Rectal smooth muscle tissue (tissue), 1 donor: ENCODE data around the gene GPANK1.

Experiments
- H3K27ac ChIP-seq: one replicate; pipeline ENCODE4 v1.7.0; 2013; ENCODE audit warnings: low read depth, low read length, inconsistent platforms
- H3K27me3 ChIP-seq: one replicate; pipeline ENCODE4 v1.7.0; 2013; ENCODE audit warnings: low read length; ENCODE audit not compliant: control insufficient read depth, insufficient read depth
- H3K36me3 ChIP-seq: one replicate; pipeline ENCODE4 v1.7.0; 2013; ENCODE audit warnings: low read length; ENCODE audit not compliant: control insufficient read depth, insufficient read depth
- H3K4me1 ChIP-seq: one replicate; pipeline ENCODE4 v1.7.0; 2013; ENCODE audit warnings: low read length; ENCODE audit not compliant: control insufficient read depth, insufficient read depth
- H3K4me3 ChIP-seq: one replicate; pipeline ENCODE4 v1.7.0; 2013; ENCODE audit warnings: low read length
- H3K9ac ChIP-seq: one replicate; pipeline ENCODE4 v1.7.0; 2013; ENCODE audit warnings: low read length

Gene GPANK1

DNA sequence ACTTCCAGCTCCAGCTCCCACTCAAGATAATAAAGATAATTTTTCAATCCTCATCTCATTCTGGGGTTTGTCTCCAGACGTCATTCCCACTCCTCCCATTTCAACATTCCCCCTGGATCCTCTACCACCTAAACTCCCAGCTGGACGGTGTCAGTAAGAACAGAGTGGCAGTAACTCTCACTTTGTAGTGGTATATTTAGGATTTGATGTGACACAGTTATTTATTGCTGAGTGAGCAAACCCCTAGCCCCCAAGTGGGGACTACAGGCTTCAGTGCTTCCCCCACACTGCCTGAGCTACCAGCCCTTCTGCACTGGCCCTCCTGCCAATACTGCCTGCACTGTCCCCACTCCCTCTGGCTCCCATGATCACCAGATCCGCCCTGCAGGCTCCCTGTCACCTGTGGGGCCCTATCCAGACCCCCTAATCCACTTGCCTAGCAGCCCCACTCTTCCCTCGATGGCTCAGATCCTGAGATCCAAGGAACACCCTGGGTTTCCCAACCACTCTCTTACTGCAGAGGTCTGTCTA lies 6.6 kb downstream of the GPANK1 start:
- Histone ChIP-seq H3K9ac (peak overlapping the region; percentile 33), H3K4me3 (no peak overlapping the region), H3K27me3 (no peaks in the 10 kb centered on the region), H3K36me3 (peaks cover 8% of the 10 kb centered on the region), H3K4me1 (peaks cover 17% of the 10 kb centered on the region), H3K27ac (no peak overlapping the region)

- Histone ChIP-seq H3K9ac (no peak overlapping the region), H3K27ac (no peak overlapping the region), H3K4me3 (no peak overlapping the region), H3K27me3 (no peaks in the 10 kb centered on the region), H3K36me3 (peaks cover 8% of the 10 kb centered on the region), H3K4me1 (peaks cover 16% of the 10 kb centered on the region)
Observed at GRCh38 chr6:31657406-31658157, 7.2 kb downstream of the GPANK1 start.

GRCh38 chr6:31655349-31656237 lies 9.2 kb downstream of the GPANK1 start, which contains the start of gene APOM:
Gene APOM, plus strand, starts transcription at chr6:31655894. Its CDS starts 73 bp downstream, at chr6:31655967.
- H3K36me3 ChIP-seq, result peaks cover 8% of the 10 kb centered on the region
- H3K27me3 ChIP-seq, result no peaks in the 10 kb centered on the region
- H3K4me1 ChIP-seq, result peaks cover 22% of the 10 kb centered on the region
- no peak within 1 kb of the TSS for H3K27ac ChIP-seq
- H3K9ac ChIP-seq, result no peak within 1 kb of the TSS
- H3K4me3 ChIP-seq, result no peak within 1 kb of the TSS

DNA sequence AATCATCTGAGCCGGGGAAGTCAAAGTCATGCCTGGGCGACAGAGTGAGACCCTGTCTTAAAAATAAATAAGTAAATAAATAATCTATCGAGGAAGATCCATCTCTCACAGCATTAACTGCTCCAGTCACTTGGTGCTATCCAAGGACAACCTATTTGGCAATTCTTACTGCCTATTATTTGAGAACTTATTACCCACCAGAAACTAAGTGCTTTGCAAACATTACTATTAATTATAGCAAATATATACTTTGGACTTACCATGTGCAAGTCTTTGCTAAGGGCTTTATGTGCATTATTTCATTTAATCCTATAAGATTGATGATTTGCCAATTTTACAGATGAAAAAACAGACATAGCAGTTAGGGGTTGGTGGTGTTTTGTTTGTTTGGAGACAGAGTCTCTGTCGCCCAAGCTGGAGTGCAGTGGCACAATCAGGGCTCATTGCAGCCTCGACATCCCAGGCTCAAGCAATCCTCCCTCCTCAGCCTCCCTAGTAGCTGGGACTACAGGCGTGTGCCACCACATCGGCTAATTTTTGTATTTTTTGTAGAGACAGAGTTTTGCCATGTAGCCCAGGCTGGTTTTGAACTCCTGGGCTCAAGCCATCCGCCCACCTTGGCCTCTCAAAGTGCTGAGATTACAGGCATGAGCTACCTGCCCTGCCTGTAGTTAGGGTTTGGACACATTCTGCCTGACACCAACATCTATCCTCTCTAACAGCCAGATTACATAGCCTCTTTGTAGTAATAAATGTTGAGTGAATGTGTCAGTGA lies 10.0 kb downstream of the GPANK1 start:
- Histone ChIP-seq H3K27me3 (no peaks in the 10 kb centered on the region), H3K9ac (no peak overlapping the region), H3K36me3 (peaks cover 8% of the 10 kb centered on the region), H3K4me3 (no peak overlapping the region), H3K27ac (no peak overlapping the region), H3K4me1 (peaks cover 19% of the 10 kb centered on the region)

GRCh38 chr6:31652925-31653724 lies 11.7 kb downstream of the GPANK1 start:
- H3K4me3 ChIP-seq, result peak overlapping the region; percentile 98
- peaks cover 6% of the 10 kb centered on the region for H3K4me1 ChIP-seq
- peak overlapping the region; percentile 96 for H3K27ac ChIP-seq
- peaks cover 20% of the 10 kb centered on the region for H3K36me3 ChIP-seq
- H3K27me3 ChIP-seq, result no peaks in the 10 kb centered on the region
- peak overlapping the region; percentile 83 for H3K9ac ChIP-seq

DNA sequence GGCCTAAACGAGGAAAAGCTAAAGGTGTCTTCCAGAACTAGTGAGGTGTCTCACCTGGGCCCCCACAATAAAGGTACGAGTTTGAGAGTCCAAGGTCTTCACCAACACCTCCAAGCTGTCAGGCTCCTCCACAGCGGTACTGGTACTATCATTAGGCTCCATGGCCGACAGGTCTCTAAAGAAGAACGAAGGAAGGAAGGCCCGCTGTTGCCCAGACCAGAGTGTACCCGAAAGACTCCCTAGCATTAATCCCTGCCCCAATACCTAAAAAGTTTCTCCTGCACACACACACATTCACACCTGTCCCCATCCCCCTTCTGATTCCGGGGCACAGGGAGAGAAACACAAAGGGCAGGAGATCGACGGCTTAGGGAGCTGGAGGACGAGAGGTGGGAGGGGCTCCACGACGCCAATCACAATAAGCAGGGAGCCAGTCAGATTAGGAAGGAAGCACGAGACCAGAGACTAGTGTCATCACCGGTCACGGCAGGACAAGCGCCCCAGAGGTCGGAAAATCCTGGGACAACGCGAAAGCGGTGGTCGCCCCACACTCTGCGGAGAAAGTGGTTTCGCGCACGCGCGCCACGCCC lies 13.1 kb downstream of the GPANK1 start:
- peak overlapping the region; percentile 91 for H3K9ac ChIP-seq
- H3K4me1 ChIP-seq, result peaks cover 6% of the 10 kb centered on the region
- H3K27ac ChIP-seq, result peak overlapping the region; percentile 96
- peaks cover 25% of the 10 kb centered on the region for H3K36me3 ChIP-seq
- H3K4me3 ChIP-seq, result peak overlapping the region; percentile 98
- no peaks in the 10 kb centered on the region for H3K27me3 ChIP-seq

GRCh38 chr6:31645325-31645724 lies 19.5 kb downstream of the GPANK1 start:
- no peak overlapping the region for H3K27ac ChIP-seq
- H3K4me1 ChIP-seq, result no peaks in the 10 kb centered on the region
- no peak overlapping the region for H3K4me3 ChIP-seq
- H3K36me3 ChIP-seq, result peaks cover 72% of the 10 kb centered on the region
- no peaks in the 10 kb centered on the region for H3K27me3 ChIP-seq
- no peak overlapping the region for H3K9ac ChIP-seq

GRCh38 chr6:31643818-31644454 lies 20.9 kb downstream of the GPANK1 start:
- H3K4me3 ChIP-seq, result no peak overlapping the region
- no peak overlapping the region for H3K27ac ChIP-seq
- H3K9ac ChIP-seq, result no peak overlapping the region
- peaks cover 82% of the 10 kb centered on the region for H3K36me3 ChIP-seq
- no peaks in the 10 kb centered on the region for H3K4me1 ChIP-seq
- no peaks in the 10 kb centered on the region for H3K27me3 ChIP-seq

DNA sequence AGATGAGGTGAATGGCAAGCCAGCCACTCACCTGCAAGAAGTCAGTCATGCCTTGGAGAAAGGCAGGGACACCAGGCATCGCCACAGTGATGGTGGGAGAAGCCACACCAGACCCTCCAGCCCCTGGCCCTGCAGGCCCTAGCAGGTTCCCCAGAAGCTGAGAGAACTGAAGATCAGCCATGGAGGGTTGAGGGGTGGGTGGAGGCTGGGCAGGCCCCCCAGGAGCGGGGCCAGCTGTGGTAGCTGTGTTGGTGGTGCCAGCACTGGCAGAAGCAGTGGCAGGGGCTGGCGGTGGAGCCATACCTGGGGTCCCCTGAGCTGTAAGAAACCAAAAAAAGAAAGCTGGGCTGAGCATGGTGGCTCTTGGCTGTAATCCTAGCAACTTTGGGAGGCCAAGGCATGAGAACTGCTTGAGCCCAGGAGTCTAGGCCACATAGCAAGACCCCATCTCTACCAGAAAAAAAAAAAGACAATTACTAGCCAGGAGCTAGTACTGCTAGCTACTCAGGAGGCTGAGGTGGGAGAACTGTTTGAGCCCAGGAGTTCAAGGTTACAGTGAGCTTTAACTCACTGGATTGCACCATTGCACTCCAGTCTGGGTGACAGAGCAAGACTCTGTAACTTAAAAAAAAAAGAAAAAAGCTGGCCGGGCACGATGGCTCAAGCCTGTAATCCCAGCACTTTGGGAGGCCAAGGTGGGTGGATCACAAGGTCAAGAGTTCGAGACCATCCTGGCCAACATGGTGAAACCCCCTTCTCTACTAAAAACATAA lies 21.8 kb downstream of the GPANK1 start:
- H3K4me3 ChIP-seq, result no peak overlapping the region
- no peaks in the 10 kb centered on the region for H3K4me1 ChIP-seq
- H3K27ac ChIP-seq, result no peak overlapping the region
- H3K9ac ChIP-seq, result no peak overlapping the region
- no peaks in the 10 kb centered on the region for H3K27me3 ChIP-seq
- peaks cover 72% of the 10 kb centered on the region for H3K36me3 ChIP-seq

- Histone ChIP-seq H3K9ac (no peak overlapping the region), H3K36me3 (peaks cover 65% of the 10 kb centered on the region), H3K27ac (no peak overlapping the region), H3K4me1 (no peaks in the 10 kb centered on the region), H3K4me3 (no peak overlapping the region), H3K27me3 (no peaks in the 10 kb centered on the region)
Observed at GRCh38 chr6:31641370-31641769, 23.4 kb downstream of the GPANK1 start.
